Neural progenitor cell (in vitro differentiated cells): ENCODE measurements around the gene SFXN5. TPM values are rescaled to one million over a fixed set of nuclear protein-coding genes. Genes with fewer than 3 reads are reported as not detected.

Source experiments
- DNase-seq: peaks from one replicate; pipeline ENCODE4 v3.0.0-alpha.2; 2016; ENCODE audit warnings: low spot score
- H2AFZ ChIP-seq: fragments of 200-600 bp; sonication (generic); replicated peaks from 2 replicates; pipeline ENCODE4 v1.6.1; 2016; ENCODE audit warnings: antibody characterized with exemption
- H3F3A ChIP-seq: fragments of 200-600 bp; sonication (generic); 2 replicates; pipeline ENCODE4 v1.6.1; 2016; ENCODE audit warnings: antibody characterized with exemption, low read depth
- H3K27ac ChIP-seq: fragments of 200-600 bp; sonication (generic); 2 replicates; pipeline ENCODE4 v1.5.1; 2016; ENCODE audit warnings: mild to moderate bottlenecking
- H3K27me3 ChIP-seq: fragments of 200-600 bp; sonication (generic); 2 replicates; pipeline ENCODE4 v1.6.1; 2016; ENCODE audit warnings: mild to moderate bottlenecking, moderate library complexity
- H3K36me3 ChIP-seq: fragments of 200-600 bp; sonication (generic); 2 replicates; pipeline ENCODE4 v1.5.1; 2016
- H3K4me1 ChIP-seq: fragments of 200-600 bp; sonication (generic); 2 replicates; pipeline ENCODE4 v1.6.1; 2016; ENCODE audit warnings: mixed run types
- H3K4me2 ChIP-seq: fragments of 200-600 bp; sonication (generic); 2 replicates; pipeline ENCODE4 v1.6.1; 2016
- H3K4me3 ChIP-seq: fragments of 200-600 bp; sonication (generic); 2 replicates; pipeline ENCODE4 v1.5.1; 2016
- H3K79me2 ChIP-seq: fragments of 200-600 bp; sonication (generic); 2 replicates; pipeline ENCODE4 v1.6.1; 2016; ENCODE audit warnings: low read depth
- H3K9ac ChIP-seq: fragments of 200-600 bp; sonication (generic); 2 replicates; pipeline ENCODE4 v1.6.1; 2016
- H3K9me3 ChIP-seq: fragments of 200-600 bp; sonication (generic); 2 replicates; pipeline ENCODE4 v1.5.1; 2016; ENCODE audit warnings: low read depth
- H4K20me1 ChIP-seq: fragments of 200-600 bp; sonication (generic); 2 replicates; pipeline ENCODE4 v1.6.1; 2016; ENCODE audit warnings: low read depth
- H3K27ac Mint-ChIP-seq: 3 replicates; pipeline ENCODE4 v1.8.0; 2021; ENCODE audit warnings: mixed read lengths
- H3K27me3 Mint-ChIP-seq: 2 replicates; pipeline ENCODE4 v1.8.0; 2022; ENCODE audit warnings: low read depth, mild to moderate bottlenecking, inconsistent platforms, moderate library complexity, mixed read lengths; ENCODE audit not compliant: insufficient read depth
- H3K36me3 Mint-ChIP-seq: 3 replicates; pipeline ENCODE4 v1.8.0; 2021; ENCODE audit warnings: mixed read lengths
- H3K4me1 Mint-ChIP-seq: 3 replicates; pipeline ENCODE4 v1.8.0; 2021; ENCODE audit warnings: mixed read lengths
- H3K4me3 Mint-ChIP-seq: 3 replicates; pipeline ENCODE4 v1.8.0; 2021; ENCODE audit warnings: mild to moderate bottlenecking, moderate library complexity, mixed read lengths
- H3K9me3 Mint-ChIP-seq: 3 replicates; pipeline ENCODE4 v1.8.0; 2020; ENCODE audit warnings: mixed read lengths
- CTCF ChIP-seq: fragments of 200-600 bp; sonication (generic); IDR thresholded peaks from 2 replicates; pipeline ENCODE4 v1.5.1; 2017; ENCODE audit warnings: antibody characterized with exemption, mild to moderate bottlenecking
- EZH2 ChIP-seq: fragments of 200-600 bp; sonication (generic); IDR thresholded peaks from 2 replicates; pipeline ENCODE4 v1.6.1; 2017; ENCODE audit warnings: antibody characterized with exemption, mild to moderate bottlenecking, moderate library complexity
- EZH2phosphoT487 ChIP-seq: fragments of 200-600 bp; sonication (generic); IDR thresholded peaks from 2 replicates; pipeline ENCODE4 v1.6.1; 2017; ENCODE audit warnings: antibody characterized with exemption
- total RNA-seq: library from RNA; depleted of rRNA; stranded (reverse); fragments of >200 nt; gene quantifications from 2 replicates; pipeline ENCODE4 v1.2.3, GENCODE V29; 2015; ENCODE audit warnings: low replicate concordance

The SFXN5 gene
- total RNA-seq, 1 donor from 2014 or later = 3.4 TPM

GRCh38 chr2:72975017-72975416 lies 96.5 kb downstream of the SFXN5 start:
- no peaks in the 10 kb centered on the region for H3K4me1 Mint-ChIP-seq
- peaks cover 9% of the 10 kb centered on the region for H3K27me3 ChIP-seq
- H3K4me3 Mint-ChIP-seq = no peak overlapping the region

GRCh38 chr2:72974436-72974754 lies 97.1 kb downstream of the SFXN5 start:
- Histone ChIP-seq H3K36me3 (no peaks in the 10 kb centered on the region), H3K79me2 (no peaks in the 10 kb centered on the region), H2AFZ (no peak overlapping the region), H3K4me1 (no peaks in the 10 kb centered on the region), H3F3A (no peaks in the 10 kb centered on the region), H3K27ac (no peak overlapping the region), H3K27me3 (peaks cover 9% of the 10 kb centered on the region), H4K20me1 (no peaks in the 10 kb centered on the region), H3K9me3 (no peaks in the 10 kb centered on the region), H3K4me3 (no peak overlapping the region), H3K9ac (no peak overlapping the region), H3K4me2 (no peak overlapping the region)
- Mint-ChIP-seq H3K9me3 (no peaks in the 10 kb centered on the region), H3K4me1 (no peaks in the 10 kb centered on the region), H3K36me3 (no peaks in the 10 kb centered on the region), H3K27ac (no peak overlapping the region), H3K27me3 (peaks cover 11% of the 10 kb centered on the region), H3K4me3 (no peak overlapping the region)
- no peak for DNase-seq
- TF ChIP-seq CTCF = no peak
- no peak for TF ChIP-seq EZH2
- TF ChIP-seq EZH2phosphoT487 = no peak

More at GRCh38 chr2:72975017-72975416, 96.5 kb downstream of the SFXN5 start:
- DNase-seq = no peak
- Mint-ChIP-seq H3K36me3 (no peaks in the 10 kb centered on the region), H3K9me3 (no peaks in the 10 kb centered on the region), H3K27ac (no peak overlapping the region), H3K27me3 (peaks cover 10% of the 10 kb centered on the region)
- Histone ChIP-seq H3K4me1 (no peaks in the 10 kb centered on the region), H3K36me3 (no peaks in the 10 kb centered on the region), H3K9me3 (no peaks in the 10 kb centered on the region), H2AFZ (no peak overlapping the region), H3F3A (no peaks in the 10 kb centered on the region), H4K20me1 (no peaks in the 10 kb centered on the region), H3K4me2 (no peak overlapping the region), H3K4me3 (no peak overlapping the region), H3K79me2 (no peaks in the 10 kb centered on the region), H3K9ac (no peak overlapping the region), H3K27ac (no peak overlapping the region)
- no peak for TF ChIP-seq EZH2phosphoT487

- Histone ChIP-seq H3K9ac (no peak overlapping the region), H3K36me3 (no peaks in the 10 kb centered on the region), H4K20me1 (no peaks in the 10 kb centered on the region), H3K79me2 (no peaks in the 10 kb centered on the region), H2AFZ (no peak overlapping the region), H3K4me1 (no peaks in the 10 kb centered on the region), H3K27me3 (peaks cover 9% of the 10 kb centered on the region), H3K27ac (no peak overlapping the region), H3F3A (no peaks in the 10 kb centered on the region), H3K4me2 (no peak overlapping the region), H3K4me3 (no peak overlapping the region), H3K9me3 (no peaks in the 10 kb centered on the region)
- no peak overlapping the region for H3K27ac Mint-ChIP-seq
- no peaks in the 10 kb centered on the region for H3K4me1 Mint-ChIP-seq
- TF ChIP-seq CTCF (peak; percentile 86), EZH2phosphoT487 (no peak), EZH2 (no peak)
- H3K9me3 Mint-ChIP-seq = no peaks in the 10 kb centered on the region
- peak; percentile 89 for DNase-seq
- no peak overlapping the region for H3K4me3 Mint-ChIP-seq
- no peaks in the 10 kb centered on the region for H3K36me3 Mint-ChIP-seq
- peaks cover 11% of the 10 kb centered on the region for H3K27me3 Mint-ChIP-seq
These were observed 97.7 kb downstream of the SFXN5 start for GRCh38 chr2:72973566-72974435.

- TF ChIP-seq EZH2phosphoT487 (no peak), EZH2 (no peak), CTCF (no peak)
- no peak overlapping the region for H3K4me3 ChIP-seq
- DNase-seq = no peak
- no peaks in the 10 kb centered on the region for H4K20me1 ChIP-seq
- Mint-ChIP-seq H3K4me1 (no peaks in the 10 kb centered on the region), H3K27me3 (peaks cover 11% of the 10 kb centered on the region), H3K27ac (no peak overlapping the region), H3K36me3 (no peaks in the 10 kb centered on the region), H3K9me3 (no peaks in the 10 kb centered on the region), H3K4me3 (no peak overlapping the region)
- H3K79me2 ChIP-seq = no peaks in the 10 kb centered on the region
- H3K4me1 ChIP-seq = no peaks in the 10 kb centered on the region
- H3F3A ChIP-seq = no peaks in the 10 kb centered on the region
- H3K27ac ChIP-seq = no peak overlapping the region
- H3K27me3 ChIP-seq = peaks cover 9% of the 10 kb centered on the region
- H3K36me3 ChIP-seq = no peaks in the 10 kb centered on the region
- no peaks in the 10 kb centered on the region for H3K9me3 ChIP-seq
- no peak overlapping the region for H3K9ac ChIP-seq
- H3K4me2 ChIP-seq = no peak overlapping the region
- no peak overlapping the region for H2AFZ ChIP-seq
These were observed 98.4 kb downstream of the SFXN5 start for GRCh38 chr2:72973137-72973535.
